GM21619 (cell line): Measurements from ENCODE around the gene ZFYVE1.
A peak's percentile ranks its signal among the peaks of the same experiment; 100 is the strongest.
"Not testable (repeated sequence)": the region's sequence is repeated elsewhere in the genome, so short reads cannot be mapped to it uniquely, and the experiment has no call there.

ENCODE experiments used
- ATAC-seq: cut with Tn5 transposase; IDR thresholded peaks from one replicate; pipeline ENCODE4 v1.9.1; 2021; ENCODE audit not compliant: unreplicated experiment

The ZFYVE1 gene

GRCh38 chr14:72958548-72958947 is 68.4 kb downstream of the ZFYVE1 start:
- no peak for ATAC-seq

GRCh38 chr14:72957213-72957612 is 69.7 kb downstream of the ZFYVE1 start:
- ATAC-seq = no peak

GRCh38 chr14:72956741-72957140 is 70.2 kb downstream of the ZFYVE1 start:
- ATAC-seq = not testable (repeated sequence)

GRCh38 chr14:72952171-72952570 is 74.7 kb downstream of the ZFYVE1 start:
- ATAC-seq = no peak

GRCh38 chr14:72948481-72949138 is 78.3 kb downstream of the ZFYVE1 start:
- ATAC-seq = no peak

- ATAC-seq = no peak
These were observed 79.3 kb downstream of the ZFYVE1 start for GRCh38 chr14:72947366-72948160.

GRCh38 chr14:72946491-72946890 is 80.4 kb downstream of the ZFYVE1 start:
- ATAC-seq = no peak

GRCh38 chr14:72945356-72946027 is 81.4 kb downstream of the ZFYVE1 start:
- ATAC-seq = no peak

GRCh38 chr14:72943876-72944430 is 83.0 kb downstream of the ZFYVE1 start:
- ATAC-seq = no peak

GRCh38 chr14:72942934-72943333 is 84.0 kb downstream of the ZFYVE1 start:
- no peak for ATAC-seq

- ATAC-seq = no peak
These were observed 85.5 kb downstream of the ZFYVE1 start for GRCh38 chr14:72941286-72941985.

- ATAC-seq = no peak
These were observed 87.3 kb downstream of the ZFYVE1 start for GRCh38 chr14:72939630-72940029.

GRCh38 chr14:72932893-72933292 is 94.0 kb downstream of the ZFYVE1 start:
- no peak for ATAC-seq

GRCh38 chr14:72929316-72930080 is 97.4 kb downstream of the ZFYVE1 start:
- no peak for ATAC-seq

- no peak for ATAC-seq
These were observed 98.0 kb downstream of the ZFYVE1 start for GRCh38 chr14:72928872-72929271.

- peak; percentile 98 for ATAC-seq
These were observed 100.4 kb downstream of the ZFYVE1 start, which contains the start of gene DCAF4 for GRCh38 chr14:72926292-72927028. Gene DCAF4, plus strand, starts transcription at chr14:72926464. Its CDS starts 11,515 bp downstream, at chr14:72937979.

- ATAC-seq = peak; percentile 12
These were observed 101.1 kb downstream of the ZFYVE1 start for GRCh38 chr14:72925815-72926291.

GRCh38 chr14:72925171-72925759 is 101.6 kb downstream of the ZFYVE1 start:
- no peak for ATAC-seq

GRCh38 chr14:72924337-72924736 is 102.6 kb downstream of the ZFYVE1 start:
- no peak for ATAC-seq
